ENCODE measurements around the gene CEP112. TPM values are rescaled to one million over a fixed set of nuclear protein-coding genes. Genes with fewer than 3 reads are reported as not detected.

CEP112 gene
- total RNA-seq, 4 donors from 2014 or later: 1.1 to 12.9 (median 9.1) TPM

- H3K27ac ChIP-seq: no peak overlapping the region
- intact Hi-C loops (cut with DNase I; ENCODE audit: low total_unique reads) (no loop called here), in situ Hi-C loops (cut with MboI; ENCODE audit: low pct_ligation_motif_present in 1 of 4, low pct_unique_long_range_greater_than_20kb in 1 of 4, low sequenced_read_pairs in 3 of 4) (loop anchor here in 2 of 4 donors (25.0 kb wide), 2 partner anchors 665 to 690 kb away; no protein-coding TSS in a partner anchor)
- no peaks in the 10 kb centered on the region for H3K4me1 ChIP-seq
- TF ChIP-seq EP300 (IDR thresholded peaks at IDR 0.05; ENCODE audit: low read depth) (no peak), CTCF (IDR thresholded peaks at IDR 0.05) (no peak), POLR2AphosphoS5 (IDR thresholded peaks at IDR 0.05) (no peak), POLR2A (IDR thresholded peaks at IDR 0.05) (no peak)
- H3K27me3 ChIP-seq: no peaks in the 10 kb centered on the region
- no peaks in the 10 kb centered on the region for H3K9me3 ChIP-seq
- 77 to 100% methylated on average over 3 to 11 of the region's 11 CpGs for WGBS, 2 donors (ENCODE audit: low coverage in 1 of 2)
- no peaks in the 10 kb centered on the region for H3K36me3 ChIP-seq
- no peak for DNase-seq
- no peak overlapping the region for H3K4me3 ChIP-seq
Observed at GRCh38 chr17:66221755-66222530, 30.0 kb upstream of the CEP112 start.

- Histone ChIP-seq H3K27ac (no peak overlapping the region), H3K36me3 (no peaks in the 10 kb centered on the region), H3K9me3 (no peaks in the 10 kb centered on the region), H3K4me3 (no peak overlapping the region), H3K4me1 (no peaks in the 10 kb centered on the region), H3K27me3 (no peaks in the 10 kb centered on the region)
- TF ChIP-seq POLR2A (IDR thresholded peaks at IDR 0.05) (no peak), POLR2AphosphoS5 (IDR thresholded peaks at IDR 0.05) (no peak), CTCF (IDR thresholded peaks at IDR 0.05) (no peak), EP300 (IDR thresholded peaks at IDR 0.05; ENCODE audit: low read depth) (no peak)
- intact Hi-C loops (cut with DNase I; ENCODE audit: low total_unique reads) (no loop called here), in situ Hi-C loops (cut with MboI; ENCODE audit: low pct_ligation_motif_present in 1 of 4, low pct_unique_long_range_greater_than_20kb in 1 of 4, low sequenced_read_pairs in 3 of 4) (loop anchor here in 2 of 4 donors (25.0 kb wide), 2 partner anchors 666 to 691 kb away; no protein-coding TSS in a partner anchor)
- no peak for DNase-seq
Observed at GRCh38 chr17:66221343-66221742, 29.4 kb upstream of the CEP112 start.

- WGBS, 2 donors (ENCODE audit: low coverage in 1 of 2): 73 to 85% methylated on average over 7 to 8 of the region's 8 CpGs
- H3K36me3 ChIP-seq: no peaks in the 10 kb centered on the region
- H3K27me3 ChIP-seq: no peaks in the 10 kb centered on the region
- in situ Hi-C loops (cut with MboI; ENCODE audit: low pct_ligation_motif_present in 1 of 4, low pct_unique_long_range_greater_than_20kb in 1 of 4, low sequenced_read_pairs in 3 of 4): loop anchor here in 2 of 4 donors (25.0 kb wide), 2 partner anchors 667 to 692 kb away; no protein-coding TSS in a partner anchor
- no peak overlapping the region for H3K27ac ChIP-seq
- TF ChIP-seq EP300 (IDR thresholded peaks at IDR 0.05; ENCODE audit: low read depth) (no peak), CTCF (IDR thresholded peaks at IDR 0.05) (no peak), POLR2A (IDR thresholded peaks at IDR 0.05) (no peak), POLR2AphosphoS5 (IDR thresholded peaks at IDR 0.05) (no peak)
- H3K9me3 ChIP-seq: no peaks in the 10 kb centered on the region
- no peak overlapping the region for H3K4me3 ChIP-seq
- no peak for DNase-seq
- intact Hi-C loops (cut with DNase I; ENCODE audit: low total_unique reads): no loop called here
- H3K4me1 ChIP-seq: no peaks in the 10 kb centered on the region
Observed at GRCh38 chr17:66220079-66220835, 28.3 kb upstream of the CEP112 start.

GRCh38 chr17:66215529-66215911 lies 23.6 kb upstream of the CEP112 start:
- no peak overlapping the region for H3K27ac ChIP-seq
- H3K9me3 ChIP-seq: no peaks in the 10 kb centered on the region
- H3K4me3 ChIP-seq: no peak overlapping the region
- no peaks in the 10 kb centered on the region for H3K36me3 ChIP-seq
- intact Hi-C loops (cut with DNase I; ENCODE audit: low total_unique reads) (no loop called here), in situ Hi-C loops (cut with MboI; ENCODE audit: low pct_ligation_motif_present in 1 of 4, low pct_unique_long_range_greater_than_20kb in 1 of 4, low sequenced_read_pairs in 3 of 4) (loop anchor here in 2 of 4 donors (25.0 kb wide), 2 partner anchors 672 to 697 kb away; no protein-coding TSS in a partner anchor)
- no peaks in the 10 kb centered on the region for H3K4me1 ChIP-seq
- TF ChIP-seq CTCF (IDR thresholded peaks at IDR 0.05): no peak
- TF ChIP-seq EP300 (IDR thresholded peaks at IDR 0.05; ENCODE audit: low read depth): no peak
- no peak for TF ChIP-seq POLR2AphosphoS5 (IDR thresholded peaks at IDR 0.05)
- TF ChIP-seq POLR2A (IDR thresholded peaks at IDR 0.05): no peak
- no peaks in the 10 kb centered on the region for H3K27me3 ChIP-seq
- WGBS, 2 donors (ENCODE audit: low coverage in 1 of 2): 40 to 78% methylated on average over 1 to 3 of the region's 3 CpGs
- DNase-seq: no peak
